Mucosa of descending colon (tissue), 3 donors: ENCODE measurements around the gene ACSM6. TPM values are rescaled to one million over a fixed set of nuclear protein-coding genes. Genes with fewer than 3 reads are reported as not detected.

Experiments used
- ATAC-seq: fragments of 200-7000 bp; cut with Tn5 transposase; one replicate; pipeline ENCODE4 v1.9.1; 2020; ENCODE audit warnings: mild to moderate bottlenecking, moderate library complexity
- DNase-seq, 3 donors: peaks; one replicate each; pipeline ENCODE4 v3.0.0-alpha.2; 2020
- H3K36me3 ChIP-seq: fragments of 200-600 bp; one replicate; pipeline ENCODE4 v1.8.0; 2021; ENCODE audit warnings: low read depth, mild to moderate bottlenecking
- H3K4me1 ChIP-seq: fragments of 200-600 bp; one replicate; pipeline ENCODE4 v1.8.0; 2021; ENCODE audit warnings: low read depth, mild to moderate bottlenecking
- H3K4me3 ChIP-seq: fragments of 200-600 bp; one replicate; pipeline ENCODE4 v1.8.0; 2021; ENCODE audit warnings: mild to moderate bottlenecking
- H3K9me3 ChIP-seq: fragments of 200-600 bp; one replicate; pipeline ENCODE4 v1.8.0; 2021; ENCODE audit warnings: mild to moderate bottlenecking
- CTCF ChIP-seq: fragments of 200-600 bp; IDR thresholded peaks from one replicate; pipeline ENCODE4 v1.8.0; 2022; ENCODE audit warnings: antibody characterized with exemption, mild to moderate bottlenecking
- intact Hi-C, 2 donors: fragments of 100-400 bp; cut with DNase I in 1 of 2; cut with micrococcal nuclease in 1 of 2; formaldehyde crosslinking; loops; one replicate each; pipeline versions ENCODE4 v1.11.0 to v1.11.1; 2022; cut with DNase I, micrococcal nuclease
- total RNA-seq, 3 donors: library from RNA; stranded (reverse); fragmentation: NEBNext Ultra II Directional in 2 of 3; extraction: Animal tissue kit (Norgen Biotek cat#: 25700) in 2 of 3; gene quantifications; one replicate each; pipeline versions ENCODE4 v1.2.1 to v1.2.4, GENCODE V29; 2021 to 2023
- donor health status: DM: no; HTN: no; CAD: no; lungs with moderate emphysema.
- donor health status: DM: no; HTN: no; CAD: no.
- donor health status: DM: no; HTN: yes; CAD: no.

Gene ACSM6
- total RNA-seq, 3 donors from 2014 or later = not detected

GRCh38 chr10:95242581-95243317 lies 48.7 kb downstream of the ACSM6 start:
- peak in 1 of 3 donors; percentile 74 for DNase-seq
- intact Hi-C loops = loop anchor here (5.0 to 10.0 kb wide), 2 partner anchors 92 to 120 kb away; no protein-coding TSS in a partner anchor
- Histone ChIP-seq H3K4me3 (no peak overlapping the region), H3K9me3 (no peaks in the 10 kb centered on the region), H3K36me3 (no peaks in the 10 kb centered on the region), H3K4me1 (peaks cover 6% of the 10 kb centered on the region)
- TF ChIP-seq CTCF = no peak
- ATAC-seq = peak; percentile 45

- DNase-seq (no peak), ATAC-seq (no peak)
- TF ChIP-seq CTCF = no peak
- Histone ChIP-seq H3K4me1 (peaks cover 6% of the 10 kb centered on the region), H3K9me3 (no peaks in the 10 kb centered on the region), H3K4me3 (no peak overlapping the region), H3K36me3 (no peaks in the 10 kb centered on the region)
- intact Hi-C loops = loop anchor here (5.0 to 10.0 kb wide), 2 partner anchors 92 to 119 kb away; no protein-coding TSS in a partner anchor
Observed at GRCh38 chr10:95243318-95243617, 49.2 kb downstream of the ACSM6 start.

GRCh38 chr10:95244152-95244551 lies 50.1 kb downstream of the ACSM6 start:
- Histone ChIP-seq H3K4me1 (peaks cover 6% of the 10 kb centered on the region), H3K4me3 (no peak overlapping the region), H3K9me3 (no peaks in the 10 kb centered on the region), H3K36me3 (no peaks in the 10 kb centered on the region)
- DNase-seq (no peak), ATAC-seq (peak; percentile 61)
- intact Hi-C loops = loop anchor here (5.0 to 10.0 kb wide), 2 partner anchors 91 to 118 kb away; no protein-coding TSS in a partner anchor
- no peak for TF ChIP-seq CTCF

- DNase-seq = no peak
- Histone ChIP-seq H3K9me3 (no peaks in the 10 kb centered on the region), H3K36me3 (no peaks in the 10 kb centered on the region), H3K4me1 (peaks cover 6% of the 10 kb centered on the region), H3K4me3 (no peak overlapping the region)
- ATAC-seq = no peak
- TF ChIP-seq CTCF = no peak
- intact Hi-C loops = loop anchor here in 1 of 2 donors (10.0 kb wide), 1 partner anchor 89 kb away; no protein-coding TSS in a partner anchor
Observed at GRCh38 chr10:95245425-95246055, 51.5 kb downstream of the ACSM6 start.

- ATAC-seq (peak; percentile 58), DNase-seq (peak in 2 of 3 donors; percentile 61 to 96)
- Histone ChIP-seq H3K36me3 (no peaks in the 10 kb centered on the region), H3K9me3 (no peaks in the 10 kb centered on the region), H3K4me1 (peaks cover 4% of the 10 kb centered on the region), H3K4me3 (no peak overlapping the region)
- intact Hi-C loops = loop anchor here in 1 of 2 donors (10.0 kb wide), 1 partner anchor 88 kb away; no protein-coding TSS in a partner anchor
- TF ChIP-seq CTCF = peak; percentile 48
Observed at GRCh38 chr10:95246582-95247051, 52.6 kb downstream of the ACSM6 start.
